ENCODE data around the gene NME7. TPM values are rescaled to one million over a fixed set of nuclear protein-coding genes. Genes with fewer than 3 reads are reported as not detected.

NME7 gene
- polyA plus RNA-seq, 1 experiment: 7.5 TPM

- DNase-seq (ENCODE audit: low read depth): no peak
These were observed 105.7 kb downstream of the NME7 start for GRCh38 chr1:169261884-169262283.

GRCh38 chr1:169260478-169261151 lies 107.0 kb downstream of the NME7 start:
- POLR2A ChIA-PET: no interaction called here
- H3K36me3 ChIP-seq (ENCODE audit: control insufficient read depth, insufficient read depth, low read length): no peaks in the 10 kb centered on the region
- TF ChIP-seq CTCF (IDR thresholded peaks at IDR 0.05; ENCODE audit: insufficient read depth, low read depth, low read length): no peak
- no peak overlapping the region for H3K4me3 ChIP-seq (ENCODE audit: low read depth, low read length)
- DNase-seq (ENCODE audit: low read depth): no peak
- CTCF ChIA-PET: no interaction called here
- no peaks in the 10 kb centered on the region for H3K27me3 ChIP-seq (ENCODE audit: control insufficient read depth, insufficient read depth, low read length)

More at GRCh38 chr1:169261884-169262283, 105.7 kb downstream of the NME7 start:
- H3K4me3 ChIP-seq (ENCODE audit: low read depth, low read length): no peak overlapping the region
- ChIA-PET CTCF (no interaction called here), POLR2A (no interaction called here)
- no peaks in the 10 kb centered on the region for H3K36me3 ChIP-seq (ENCODE audit: control insufficient read depth, insufficient read depth, low read length)
- TF ChIP-seq CTCF (IDR thresholded peaks at IDR 0.05; ENCODE audit: insufficient read depth, low read depth, low read length): no peak
- H3K27me3 ChIP-seq (ENCODE audit: control insufficient read depth, insufficient read depth, low read length): no peaks in the 10 kb centered on the region

- Histone ChIP-seq H3K4me3 (ENCODE audit: low read depth, low read length) (no peak overlapping the region), H3K27me3 (ENCODE audit: control insufficient read depth, insufficient read depth, low read length) (no peaks in the 10 kb centered on the region), H3K36me3 (ENCODE audit: control insufficient read depth, insufficient read depth, low read length) (no peaks in the 10 kb centered on the region)
- no peak for DNase-seq (ENCODE audit: low read depth)
- POLR2A ChIA-PET: no interaction called here
- TF ChIP-seq CTCF (IDR thresholded peaks at IDR 0.05; ENCODE audit: insufficient read depth, low read depth, low read length): no peak
- CTCF ChIA-PET: no interaction called here
These were observed 107.8 kb downstream of the NME7 start for GRCh38 chr1:169259816-169260215.

GRCh38 chr1:169250795-169251194 lies 116.8 kb downstream of the NME7 start:
- no peak for TF ChIP-seq CTCF (IDR thresholded peaks at IDR 0.05; ENCODE audit: insufficient read depth, low read depth, low read length)
- H3K4me3 ChIP-seq (ENCODE audit: low read depth, low read length): no peak overlapping the region
- no peaks in the 10 kb centered on the region for H3K36me3 ChIP-seq (ENCODE audit: control insufficient read depth, insufficient read depth, low read length)
- ChIA-PET POLR2A (no interaction called here), CTCF (no interaction called here)
- H3K27me3 ChIP-seq (ENCODE audit: control insufficient read depth, insufficient read depth, low read length): no peaks in the 10 kb centered on the region
- no peak for DNase-seq (ENCODE audit: low read depth)

GRCh38 chr1:169250022-169250421 lies 117.6 kb downstream of the NME7 start:
- no peaks in the 10 kb centered on the region for H3K27me3 ChIP-seq (ENCODE audit: control insufficient read depth, insufficient read depth, low read length)
- POLR2A ChIA-PET: no interaction called here
- no peak for DNase-seq (ENCODE audit: low read depth)
- no peak overlapping the region for H3K4me3 ChIP-seq (ENCODE audit: low read depth, low read length)
- H3K36me3 ChIP-seq (ENCODE audit: control insufficient read depth, insufficient read depth, low read length): no peaks in the 10 kb centered on the region
- CTCF ChIA-PET: no interaction called here
- TF ChIP-seq CTCF (IDR thresholded peaks at IDR 0.05; ENCODE audit: insufficient read depth, low read depth, low read length): no peak
